Amniotic epithelial cell (primary cell): ENCODE data around the gene KRIT1.

ENCODE experiments used
- DNase-seq: peaks from one replicate; pipeline ENCODE4 v3.0.0-alpha.2; 2010; ENCODE audit warnings: low read depth

Gene KRIT1

GRCh38 chr7:92150450-92151017 is 95.2 kb downstream of the KRIT1 start:
- no peak for DNase-seq

- no peak for DNase-seq
These were observed 95.9 kb downstream of the KRIT1 start for GRCh38 chr7:92149736-92150239.
